Activated CD4-positive, alpha-beta T cell treated with anti-CD3 and anti-CD28 coated beads for 48 hours (primary cell): ENCODE results near the gene HIVEP2.

Experiments
- DNase-seq: peaks from one replicate; pipeline ENCODE4 v3.0.0-alpha.2; 2020

The HIVEP2 gene

GRCh38 chr6:142914937-142915697 lies 29.9 kb downstream of the HIVEP2 start:
- no peak for DNase-seq

DNA sequence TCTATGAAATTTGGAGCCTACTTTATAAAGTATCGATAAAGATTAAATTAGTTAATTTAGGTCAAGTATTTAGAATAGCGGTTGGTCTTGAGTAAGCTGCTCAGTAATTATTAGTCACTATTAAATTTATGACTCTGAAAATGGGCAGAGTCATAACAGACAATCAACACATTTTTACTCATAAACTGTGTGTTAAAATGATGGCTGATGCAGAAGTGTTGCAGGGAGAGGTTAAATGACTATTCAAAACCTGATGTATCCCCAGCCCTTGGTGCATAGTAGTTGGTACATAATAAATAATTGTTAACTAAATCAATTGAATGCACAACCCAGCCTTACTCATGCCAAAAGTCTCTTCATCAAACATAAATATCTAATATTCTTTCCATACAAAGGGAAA lies 30.6 kb downstream of the HIVEP2 start:
- DNase-seq = no peak

GRCh38 chr6:142913511-142914047 lies 31.4 kb downstream of the HIVEP2 start:
- peak; percentile 81 for DNase-seq

GRCh38 chr6:142913036-142913510 lies 31.9 kb downstream of the HIVEP2 start:
- peak; percentile 46 for DNase-seq

DNA sequence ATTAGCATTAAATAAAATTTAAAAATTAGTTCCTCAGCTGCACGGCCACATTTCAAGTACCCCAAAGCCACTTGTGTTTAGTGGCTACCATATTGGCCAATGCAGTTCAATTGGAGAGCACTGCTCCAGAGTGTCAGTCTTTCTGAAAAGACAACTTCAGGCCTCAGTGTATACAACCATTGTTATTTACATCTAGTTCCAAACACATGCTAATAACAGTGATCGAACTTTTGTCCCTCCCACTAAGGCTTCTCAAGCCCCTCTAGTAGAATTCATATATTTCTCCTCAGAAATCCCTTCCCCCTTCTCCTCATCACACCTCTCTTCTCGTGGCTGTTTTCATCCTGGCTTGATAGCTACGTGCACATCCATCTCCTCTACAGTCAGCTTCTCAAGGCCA lies 32.9 kb downstream of the HIVEP2 start:
- no peak for DNase-seq

DNA sequence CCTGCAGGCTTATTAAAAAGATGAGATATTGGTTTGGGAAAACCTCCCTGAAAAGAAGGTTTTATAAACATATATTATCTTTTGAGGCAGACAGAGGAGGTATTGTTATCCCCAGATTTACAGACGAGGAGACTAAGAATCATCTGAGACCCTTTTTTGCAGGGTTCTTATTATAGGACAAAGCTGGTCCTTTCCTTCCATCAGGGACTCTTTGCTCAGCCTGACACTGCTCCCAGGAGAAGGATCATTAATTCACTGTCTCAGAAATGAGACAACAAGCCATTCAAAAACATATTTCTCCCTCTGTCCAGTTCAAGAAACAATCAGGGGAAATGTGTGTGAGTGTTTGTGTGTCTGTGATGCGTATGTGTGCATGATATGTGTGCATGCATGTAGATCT lies 33.5 kb downstream of the HIVEP2 start:
- no peak for DNase-seq

GRCh38 chr6:142909686-142910085 lies 35.3 kb downstream of the HIVEP2 start:
- no peak for DNase-seq

DNA sequence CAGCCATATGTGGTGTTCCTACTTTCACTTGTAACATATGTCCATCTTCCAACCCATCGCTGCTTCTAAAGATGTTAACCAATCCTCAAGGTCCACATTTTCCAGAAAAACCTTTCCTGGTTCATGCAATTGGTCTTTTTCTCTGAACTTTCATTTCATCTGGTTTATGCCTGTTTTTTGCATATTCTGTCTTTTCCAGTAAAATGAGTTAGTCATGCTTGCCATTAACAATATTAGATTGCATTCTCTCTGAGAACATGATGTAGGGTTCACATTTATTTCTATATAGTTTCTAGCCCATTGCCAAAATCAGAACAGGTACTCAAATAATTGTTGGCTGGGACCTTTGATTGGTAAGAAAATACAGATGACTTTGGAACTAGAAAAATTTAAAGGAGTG lies 36.7 kb downstream of the HIVEP2 start:
- no peak for DNase-seq

GRCh38 chr6:142907544-142907943 lies 37.4 kb downstream of the HIVEP2 start:
- peak; percentile 23 for DNase-seq

- peak; percentile 29 for DNase-seq
These were observed 38.0 kb downstream of the HIVEP2 start for GRCh38 chr6:142906945-142907470.

DNA sequence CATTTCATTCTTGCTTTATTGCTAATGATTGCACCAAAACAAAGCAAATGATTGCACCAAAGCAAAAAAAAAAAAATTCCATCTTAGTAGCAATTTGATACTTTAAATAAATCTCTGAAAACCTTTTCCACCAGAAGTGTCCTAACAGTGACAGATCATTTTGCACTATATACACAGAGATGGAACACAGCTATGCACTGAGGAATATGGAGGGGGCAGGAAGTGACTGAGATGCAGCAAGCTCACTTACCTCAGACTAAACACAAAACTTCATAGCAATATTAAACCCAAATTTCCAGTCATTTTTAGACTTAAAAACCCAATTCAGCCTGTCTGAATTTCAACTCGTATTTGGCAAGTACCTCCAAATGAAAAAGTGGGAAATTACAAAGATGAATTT lies 41.2 kb downstream of the HIVEP2 start:
- DNase-seq = no peak

DNA sequence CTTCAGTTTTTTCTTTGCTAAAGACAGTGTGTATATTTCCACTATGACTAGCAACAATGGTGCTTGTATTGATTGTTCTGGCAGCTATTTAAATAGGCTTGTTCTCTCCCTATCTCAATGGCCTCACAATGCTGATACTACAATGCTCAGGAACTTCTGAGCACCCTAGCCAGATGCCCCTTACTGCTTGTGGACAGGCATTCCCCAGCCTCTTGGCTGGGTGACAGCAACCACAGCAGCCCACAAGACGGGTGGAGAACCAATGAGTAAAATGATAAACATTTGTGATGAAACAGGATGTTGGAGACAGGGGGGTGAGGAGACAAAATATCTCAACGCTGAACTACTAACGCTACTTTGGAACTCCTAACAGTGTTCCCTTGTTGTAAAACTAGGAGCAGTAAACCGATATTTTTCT lies 42.3 kb downstream of the HIVEP2 start:
- DNase-seq = peak; percentile 74

GRCh38 chr6:142901611-142902010 lies 43.4 kb downstream of the HIVEP2 start:
- no peak for DNase-seq

- DNase-seq = no peak
These were observed 44.6 kb downstream of the HIVEP2 start for GRCh38 chr6:142900227-142900971.

DNA sequence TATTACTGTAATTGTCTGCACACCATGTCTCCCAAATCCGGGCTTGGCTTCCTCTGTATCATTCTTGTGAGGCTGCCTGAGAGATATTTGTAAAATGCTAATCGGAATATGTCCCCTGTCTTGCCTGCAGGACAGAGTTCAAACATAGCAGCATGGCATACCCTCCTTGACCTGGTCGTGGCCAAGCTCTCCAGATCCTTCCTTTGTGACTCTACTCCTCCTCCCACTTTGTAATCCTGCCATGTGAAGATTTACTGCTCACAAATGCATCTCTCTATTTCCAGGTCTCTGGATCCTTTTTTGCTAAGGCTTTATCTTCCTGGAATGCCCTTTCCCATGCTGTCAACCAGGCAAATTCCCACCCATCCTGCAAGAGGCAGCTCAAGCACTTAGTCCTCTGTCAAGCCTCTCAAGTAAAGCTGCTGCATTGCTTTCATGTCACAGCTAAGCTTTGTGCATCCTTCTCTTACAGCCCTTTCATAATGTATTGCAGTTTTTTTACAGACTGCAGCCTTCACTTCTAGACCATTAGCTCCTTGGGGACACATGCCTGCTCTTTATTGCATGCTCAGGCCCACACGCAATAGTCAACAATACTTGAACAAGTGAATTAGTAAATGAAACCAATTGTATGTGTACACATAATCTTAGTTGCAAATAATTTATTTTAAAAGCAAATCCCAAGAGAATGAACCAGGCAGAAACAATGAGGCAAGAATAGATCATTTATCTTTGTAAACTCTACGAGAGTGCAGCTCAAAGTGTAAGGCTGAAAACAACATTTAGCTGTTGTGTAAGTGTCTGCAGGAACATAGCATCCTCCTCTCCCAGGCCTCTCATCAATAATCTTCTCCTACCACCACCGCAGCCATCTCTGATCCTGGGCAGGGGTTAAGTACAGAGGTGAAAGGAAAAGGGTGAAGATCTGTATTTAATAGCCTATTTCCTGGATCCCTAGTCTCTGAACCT lies 45.8 kb downstream of the HIVEP2 start:
- DNase-seq = no peak

- DNase-seq = no peak
These were observed 47.3 kb downstream of the HIVEP2 start for GRCh38 chr6:142897659-142898058.

DNA sequence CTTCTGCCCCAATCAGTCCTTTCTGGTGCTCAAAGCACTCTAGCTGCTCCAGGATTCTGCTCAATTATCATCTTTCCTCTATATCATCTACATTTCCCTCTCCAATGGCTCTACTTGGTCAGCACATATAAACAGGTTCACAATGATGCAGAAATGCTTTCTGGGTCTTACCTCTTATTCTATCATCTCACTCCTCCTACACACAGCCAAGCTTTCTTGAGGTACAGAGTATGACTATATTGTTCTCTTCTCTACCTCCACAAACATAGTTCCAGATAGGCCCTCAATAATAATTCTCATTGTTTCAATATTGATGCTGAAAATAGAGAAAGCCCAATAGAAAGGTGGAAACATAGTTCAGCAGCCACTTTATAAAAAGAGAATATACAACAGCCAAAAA lies 48.2 kb downstream of the HIVEP2 start:
- DNase-seq = no peak

DNA sequence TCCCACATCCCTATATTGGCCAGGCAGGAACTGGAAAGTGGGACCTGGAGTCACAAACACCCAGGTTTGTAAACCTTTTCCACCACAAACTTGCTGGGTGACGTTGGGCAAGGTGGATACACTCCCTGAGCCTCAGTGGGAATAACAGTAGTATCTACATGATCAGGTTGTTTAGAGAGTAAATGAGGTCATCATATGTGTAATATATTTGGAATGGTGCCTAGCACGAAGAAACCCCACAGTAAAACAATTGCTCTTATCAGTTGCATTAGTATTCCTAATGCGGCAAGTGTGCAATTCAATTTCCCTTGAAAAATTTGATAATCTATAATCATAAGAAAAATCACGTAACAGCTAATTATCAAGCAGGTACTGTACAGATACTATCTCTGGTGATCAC lies 51.9 kb downstream of the HIVEP2 start:
- DNase-seq = no peak

DNA sequence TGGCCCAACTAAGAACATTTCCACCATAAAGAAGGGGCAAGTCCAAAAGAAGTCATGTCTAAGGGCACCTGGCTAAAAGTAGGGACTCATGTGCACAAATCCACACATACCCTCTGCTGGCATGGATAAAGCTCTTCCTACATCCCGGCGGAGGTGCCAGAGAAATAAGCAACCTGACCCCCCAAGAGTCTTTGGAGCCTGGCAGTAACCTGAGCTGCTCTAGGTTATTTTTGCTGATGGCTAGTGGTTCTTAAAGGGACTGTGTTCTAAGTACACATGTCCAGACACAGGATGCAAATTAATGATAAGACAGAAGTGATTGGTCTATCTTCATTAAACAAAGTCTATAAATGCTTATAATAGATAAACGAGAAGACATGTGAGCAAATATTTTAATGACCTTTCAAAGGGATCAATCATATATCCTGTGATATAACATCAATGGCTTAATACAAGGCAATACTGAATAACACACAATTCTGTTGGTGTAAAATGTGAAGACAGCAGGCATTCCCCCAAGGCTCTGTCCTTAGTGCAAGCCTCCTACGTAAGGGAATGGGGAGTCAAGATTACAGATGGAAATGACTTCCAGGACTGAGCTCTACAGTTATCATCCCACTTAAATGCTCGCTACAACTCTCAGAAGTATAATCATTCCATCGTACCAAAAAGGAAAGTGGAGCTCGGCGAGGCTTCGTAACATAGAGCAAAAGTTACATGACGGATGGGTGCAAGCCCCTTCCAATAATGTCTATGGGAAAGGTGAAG lies 52.5 kb downstream of the HIVEP2 start:
- DNase-seq = no peak

DNA sequence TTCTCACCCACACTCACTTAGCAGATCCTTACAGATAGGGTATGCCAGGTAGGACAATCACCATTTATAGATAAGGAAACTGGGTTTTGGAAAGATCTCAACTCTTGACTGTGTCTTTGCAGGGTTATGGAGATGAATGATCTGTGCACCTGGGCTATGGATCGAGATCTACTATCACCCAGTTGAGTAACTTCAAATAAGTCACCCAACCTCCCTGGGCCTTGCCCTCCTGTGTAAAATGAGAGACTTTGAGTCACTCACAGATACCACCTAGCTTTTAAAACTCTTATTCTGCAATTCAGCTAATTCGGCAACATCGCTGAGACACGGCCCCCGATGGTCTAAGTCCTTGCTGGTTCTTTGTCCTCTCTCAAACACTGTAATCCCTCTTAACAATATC lies 53.5 kb downstream of the HIVEP2 start:
- DNase-seq = no peak

- no peak for DNase-seq
These were observed 56.5 kb downstream of the HIVEP2 start for GRCh38 chr6:142888456-142888855.

DNA sequence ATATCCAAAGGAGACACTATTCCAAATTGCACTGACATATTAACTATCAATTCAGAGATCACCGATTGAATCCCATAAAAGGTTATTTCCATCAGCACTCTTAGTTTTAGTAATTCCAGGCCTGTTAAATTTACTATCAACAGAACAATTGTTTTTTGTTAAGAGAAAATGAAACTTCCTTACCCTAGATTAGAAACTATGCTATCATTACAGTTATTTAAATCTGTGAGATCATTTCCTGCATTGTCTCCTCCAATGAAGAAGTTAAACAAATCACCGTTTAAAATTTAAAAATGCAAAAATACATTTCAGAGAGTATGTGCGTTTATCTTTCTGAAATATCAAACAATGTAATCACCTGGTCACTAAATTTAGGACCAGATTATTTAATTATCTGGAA lies 57.5 kb downstream of the HIVEP2 start:
- no peak for DNase-seq
